Measurements from ENCODE around the gene CSDE1.
"Not testable (repeated sequence)": the region's sequence is repeated elsewhere in the genome, so short reads cannot be mapped to it uniquely, and the experiment has no call there.

CSDE1 gene

GRCh38 chr1:114756949-114757454, 782 bp downstream of the CSDE1 start:
- peaks cover 14% of the 10 kb centered on the region for H3F3A ChIP-seq (ENCODE audit: insufficient read depth)
- H3K36me3 ChIP-seq (ENCODE audit: low read length): 0 out of 2 replicates have a peak, but pooled peaks cover 2% of the 10 kb centered on the region
- no peak overlapping the region for H2AFZ ChIP-seq (ENCODE audit: low read depth, low read length, severe bottlenecking)
- no peaks in the 10 kb centered on the region for H3K27me3 ChIP-seq (ENCODE audit: low read length)
- H3K4me2 ChIP-seq (ENCODE audit: low read depth, low read length, poor library complexity, severe bottlenecking): peak overlapping the region; percentile 88
- peak overlapping the region; percentile 92 for H3K27ac ChIP-seq (ENCODE audit: low read depth, low read length)
- no peaks in the 10 kb centered on the region for H3K9me3 ChIP-seq (ENCODE audit: insufficient read depth, low read length)
- no peak for TF ChIP-seq EZH2phosphoT487 (conservative IDR thresholded peaks at IDR 0.05; ENCODE audit: low read length)
- TF ChIP-seq, protein P1, sequence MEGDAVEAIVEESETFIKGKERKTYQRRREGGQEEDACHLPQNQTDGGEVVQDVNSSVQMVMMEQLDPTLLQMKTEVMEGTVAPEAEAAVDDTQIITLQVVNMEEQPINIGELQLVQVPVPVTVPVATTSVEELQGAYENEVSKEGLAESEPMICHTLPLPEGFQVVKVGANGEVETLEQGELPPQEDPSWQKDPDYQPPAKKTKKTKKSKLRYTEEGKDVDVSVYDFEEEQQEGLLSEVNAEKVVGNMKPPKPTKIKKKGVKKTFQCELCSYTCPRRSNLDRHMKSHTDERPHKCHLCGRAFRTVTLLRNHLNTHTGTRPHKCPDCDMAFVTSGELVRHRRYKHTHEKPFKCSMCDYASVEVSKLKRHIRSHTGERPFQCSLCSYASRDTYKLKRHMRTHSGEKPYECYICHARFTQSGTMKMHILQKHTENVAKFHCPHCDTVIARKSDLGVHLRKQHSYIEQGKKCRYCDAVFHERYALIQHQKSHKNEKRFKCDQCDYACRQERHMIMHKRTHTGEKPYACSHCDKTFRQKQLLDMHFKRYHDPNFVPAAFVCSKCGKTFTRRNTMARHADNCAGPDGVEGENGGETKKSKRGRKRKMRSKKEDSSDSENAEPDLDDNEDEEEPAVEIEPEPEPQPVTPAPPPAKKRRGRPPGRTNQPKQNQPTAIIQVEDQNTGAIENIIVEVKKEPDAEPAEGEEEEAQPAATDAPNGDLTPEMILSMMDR (IDR thresholded peaks at IDR 0.05; ENCODE audit: insufficient read depth, low read length, poor library complexity, severe bottlenecking): no peak
- H4K20me1 ChIP-seq (ENCODE audit: low read depth, low read length): peaks cover 44% of the 10 kb centered on the region
- peak overlapping the region; percentile 98 for H3K9ac ChIP-seq (ENCODE audit: low read length)
- H3K4me3 ChIP-seq (ENCODE audit: insufficient read depth, low read length, poor library complexity, severe bottlenecking): peak overlapping the region; percentile 96
- H3K79me2 ChIP-seq (ENCODE audit: insufficient read depth, low read length): peaks cover 57% of the 10 kb centered on the region
- H3K9me2 ChIP-seq (replicated peaks; ENCODE audit: insufficient read depth, low read length): no peaks in the 10 kb centered on the region

DNA sequence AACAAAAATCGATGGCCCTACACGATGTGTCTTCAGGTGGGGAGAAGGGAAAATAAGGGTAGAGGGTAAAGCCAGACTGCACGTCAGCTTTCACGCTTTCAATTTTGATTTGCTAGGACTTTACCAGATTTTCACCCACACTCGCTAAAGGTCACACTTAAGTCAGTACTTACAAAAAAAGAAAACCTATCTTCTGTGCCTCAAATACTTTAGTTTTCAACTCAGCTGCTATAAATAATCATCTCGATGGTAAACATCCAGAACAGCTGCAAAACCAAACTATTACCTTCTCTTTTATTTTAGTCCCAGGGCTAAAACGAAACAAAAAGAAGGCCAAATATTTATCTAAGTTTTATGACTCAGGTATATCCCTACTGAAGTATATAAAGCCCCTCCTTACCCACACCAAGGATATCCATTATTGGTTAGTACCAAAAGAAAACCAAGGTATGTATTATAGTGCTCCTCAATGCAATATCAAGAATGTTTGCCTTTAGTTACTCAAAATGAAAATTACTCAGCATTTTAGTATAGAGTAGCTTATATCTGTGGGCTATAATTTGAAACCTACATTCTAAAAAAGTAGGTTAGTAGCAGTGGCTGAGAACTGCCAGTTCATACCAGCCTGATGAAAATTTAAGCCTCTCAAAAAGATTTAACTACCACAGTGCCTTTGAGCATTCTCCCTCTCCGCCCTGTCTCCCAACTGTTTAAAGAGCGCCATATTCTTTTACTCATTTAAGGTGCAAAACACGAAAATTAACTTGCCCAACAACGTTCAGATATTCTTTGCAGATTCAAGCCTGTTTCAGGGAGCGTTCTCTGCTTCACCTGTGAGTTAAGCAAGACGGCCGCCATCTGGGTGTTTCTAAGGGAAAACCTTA, 1.5 kb downstream of the CSDE1 start:
- H3K9ac ChIP-seq (ENCODE audit: low read length): peak overlapping the region; percentile 98
- TF ChIP-seq EZH2phosphoT487 (conservative IDR thresholded peaks at IDR 0.05; ENCODE audit: low read length): no peak
- TF ChIP-seq, protein P1 (IDR thresholded peaks at IDR 0.05; ENCODE audit: insufficient read depth, low read length, poor library complexity, severe bottlenecking): no peak
- 0 out of 2 replicates have a peak, but pooled peaks cover 2% of the 10 kb centered on the region for H3K36me3 ChIP-seq (ENCODE audit: low read length)
- peaks cover 51% of the 10 kb centered on the region for H4K20me1 ChIP-seq (ENCODE audit: low read depth, low read length)
- no peaks in the 10 kb centered on the region for H3K27me3 ChIP-seq (ENCODE audit: low read length)
- H3K9me2 ChIP-seq (replicated peaks; ENCODE audit: insufficient read depth, low read length): no peaks in the 10 kb centered on the region
- H3K4me2 ChIP-seq (ENCODE audit: low read depth, low read length, poor library complexity, severe bottlenecking): peak overlapping the region; percentile 88
- peak overlapping the region; percentile 96 for H3K4me3 ChIP-seq (ENCODE audit: insufficient read depth, low read length, poor library complexity, severe bottlenecking)
- H3K27ac ChIP-seq (ENCODE audit: low read depth, low read length): peak overlapping the region; percentile 92
- H3F3A ChIP-seq (ENCODE audit: insufficient read depth): peaks cover 14% of the 10 kb centered on the region
- H3K9me3 ChIP-seq (ENCODE audit: insufficient read depth, low read length): no peaks in the 10 kb centered on the region
- H2AFZ ChIP-seq (ENCODE audit: low read depth, low read length, severe bottlenecking): no peak overlapping the region
- H3K79me2 ChIP-seq (ENCODE audit: insufficient read depth, low read length): peaks cover 65% of the 10 kb centered on the region

DNA sequence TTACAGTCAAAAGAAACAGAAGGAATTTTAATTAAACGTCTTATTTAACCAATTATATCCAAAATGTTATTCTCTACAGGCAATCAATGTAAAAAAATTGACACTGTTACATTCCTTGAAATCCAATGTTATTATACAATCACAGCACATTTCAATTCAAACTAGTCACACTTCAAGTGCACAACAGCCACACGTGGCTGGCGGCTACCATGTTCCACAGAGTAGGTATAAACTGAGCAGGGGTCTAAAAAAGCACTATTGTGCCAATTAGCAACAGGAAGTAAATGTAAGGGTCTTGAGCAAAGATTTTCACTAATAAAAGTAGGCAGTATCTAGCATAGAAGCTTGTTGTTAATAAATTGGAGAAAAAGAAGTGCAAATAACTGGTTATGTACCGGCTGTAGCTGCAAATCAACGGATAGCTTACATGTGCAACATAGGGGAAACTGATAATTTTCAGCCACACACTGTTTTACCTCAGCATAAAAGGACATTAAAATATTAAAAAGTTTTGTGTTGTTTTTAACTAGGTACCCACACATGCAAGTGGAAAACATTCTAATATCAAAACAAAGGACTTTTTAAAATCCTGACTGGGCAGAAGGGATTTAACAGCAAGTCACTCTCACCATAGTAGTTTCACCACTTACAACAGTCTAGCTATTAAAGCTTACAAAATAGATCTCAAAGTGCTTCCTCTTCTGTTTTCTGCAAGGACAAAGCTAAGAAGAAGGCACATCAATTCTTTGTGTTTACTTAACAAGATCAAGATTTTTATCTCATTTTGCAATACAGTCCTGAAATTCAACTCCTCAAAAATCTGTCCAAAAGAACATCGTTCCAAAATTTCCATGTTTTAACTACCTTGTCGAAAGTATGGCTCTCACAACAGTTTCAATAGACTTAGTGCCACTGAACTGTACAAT, 2.5 kb downstream of the CSDE1 start:
- Histone ChIP-seq H3K9ac (ENCODE audit: low read length) (peak overlapping the region; percentile 98), H3K4me2 (ENCODE audit: low read depth, low read length, poor library complexity, severe bottlenecking) (peak overlapping the region; percentile 88), H3K9me3 (ENCODE audit: insufficient read depth, low read length) (no peaks in the 10 kb centered on the region), H3K27ac (ENCODE audit: low read depth, low read length) (peak overlapping the region; percentile 92), H2AFZ (ENCODE audit: low read depth, low read length, severe bottlenecking) (no peak overlapping the region), H3K36me3 (ENCODE audit: low read length) (peaks cover 6% of the 10 kb centered on the region; the same call in 1 of the 2 replicates), H3K79me2 (ENCODE audit: insufficient read depth, low read length) (peaks cover 75% of the 10 kb centered on the region), H3F3A (ENCODE audit: insufficient read depth) (peaks cover 14% of the 10 kb centered on the region), H3K9me2 (replicated peaks; ENCODE audit: insufficient read depth, low read length) (no peaks in the 10 kb centered on the region), H3K4me3 (ENCODE audit: insufficient read depth, low read length, poor library complexity, severe bottlenecking) (peak overlapping the region; percentile 96), H3K27me3 (ENCODE audit: low read length) (no peaks in the 10 kb centered on the region), H4K20me1 (ENCODE audit: low read depth, low read length) (peaks cover 60% of the 10 kb centered on the region)
- TF ChIP-seq, protein P1 (IDR thresholded peaks at IDR 0.05; ENCODE audit: insufficient read depth, low read length, poor library complexity, severe bottlenecking): no peak
- no peak for TF ChIP-seq EZH2phosphoT487 (conservative IDR thresholded peaks at IDR 0.05; ENCODE audit: low read length)

DNA sequence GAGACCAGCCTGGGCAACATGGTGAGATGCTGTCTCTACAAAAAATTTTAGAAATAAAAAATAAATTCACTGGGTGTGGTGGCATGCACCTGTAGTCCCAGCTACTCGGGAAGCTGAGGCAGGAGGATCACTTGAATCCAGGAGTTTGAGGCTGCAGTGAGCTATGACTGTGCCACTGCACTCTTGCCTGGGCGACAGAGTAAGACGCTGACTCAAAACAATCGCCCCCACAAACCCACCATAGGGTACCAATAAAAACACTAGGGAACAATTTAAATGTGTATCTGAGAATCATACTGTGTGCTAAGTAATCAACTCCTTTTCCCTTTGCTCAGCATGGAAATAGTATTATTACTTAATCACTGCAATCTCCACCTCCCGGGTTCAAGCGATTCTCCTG, 4.1 kb downstream of the CSDE1 start:
- H2AFZ ChIP-seq (ENCODE audit: low read depth, low read length, severe bottlenecking); H3K27ac ChIP-seq (ENCODE audit: low read depth, low read length); H3K27me3 ChIP-seq (ENCODE audit: low read length); H3K9me2 ChIP-seq (replicated peaks; ENCODE audit: insufficient read depth, low read length); H3K4me3 ChIP-seq (ENCODE audit: insufficient read depth, low read length, poor library complexity, severe bottlenecking); H3K9ac ChIP-seq (ENCODE audit: low read length); H3K9me3 ChIP-seq (ENCODE audit: insufficient read depth, low read length): not testable (repeated sequence)
- Histone ChIP-seq H3K79me2 (ENCODE audit: insufficient read depth, low read length) (peaks cover 90% of the 10 kb centered on the region), H3K4me2 (ENCODE audit: low read depth, low read length, poor library complexity, severe bottlenecking) (peak overlapping the region; percentile 88), H4K20me1 (ENCODE audit: low read depth, low read length) (peaks cover 74% of the 10 kb centered on the region), H3F3A (ENCODE audit: insufficient read depth) (peaks cover 14% of the 10 kb centered on the region), H3K36me3 (ENCODE audit: low read length) (peaks cover 22% of the 10 kb centered on the region)

Data from SU-DHL-6 (cell line).